IPS-18c (cell line): ENCODE data around the gene HNRNPUL1.
"Not testable (repeated sequence)": the region's sequence is repeated elsewhere in the genome, so short reads cannot be mapped to it uniquely, and the experiment has no call there.

Experiments used
- H3K4me3 ChIP-seq: 2 replicates; pipeline ENCODE4 v1.7.0; 2013; ENCODE audit warnings: low read depth, mild to moderate bottlenecking, low read length, moderate library complexity; ENCODE audit not compliant: insufficient read depth
- H3K9me3 ChIP-seq: one replicate; pipeline ENCODE4 v1.6.1; 2013; ENCODE audit warnings: mild to moderate bottlenecking, low read length, moderate library complexity; ENCODE audit not compliant: control insufficient read depth, insufficient read depth

HNRNPUL1 gene

GRCh38 chr19:41263042-41263849 is 926 bp upstream of the HNRNPUL1 start:
- H3K9me3 ChIP-seq = peaks cover 2% of the 10 kb centered on the region

GRCh38 chr19:41264581-41265394 is 616 bp downstream of the HNRNPUL1 start:
- peaks cover 2% of the 10 kb centered on the region for H3K9me3 ChIP-seq

More at GRCh38 chr19:41263042-41263849, 926 bp upstream of the HNRNPUL1 start:
- H3K4me3 ChIP-seq = peak overlapping the region; percentile 87

GRCh38 chr19:41265395-41266153 is 1.4 kb downstream of the HNRNPUL1 start:
- H3K4me3 ChIP-seq = peak overlapping the region; percentile 94

More at GRCh38 chr19:41264581-41265394, 616 bp downstream of the HNRNPUL1 start:
- H3K4me3 ChIP-seq = peak overlapping the region; percentile 94

GRCh38 chr19:41269055-41269454 is 4.9 kb downstream of the HNRNPUL1 start:
- Histone ChIP-seq H3K9me3 (peaks cover 2% of the 10 kb centered on the region), H3K4me3 (no peak overlapping the region)

More at GRCh38 chr19:41265395-41266153, 1.4 kb downstream of the HNRNPUL1 start:
- peaks cover 2% of the 10 kb centered on the region for H3K9me3 ChIP-seq

GRCh38 chr19:41269571-41269970 is 5.4 kb downstream of the HNRNPUL1 start:
- no peak overlapping the region for H3K4me3 ChIP-seq
- peaks cover 2% of the 10 kb centered on the region for H3K9me3 ChIP-seq

- Histone ChIP-seq H3K4me3 (no peak overlapping the region), H3K9me3 (no peaks in the 10 kb centered on the region)
These were observed 8.9 kb downstream of the HNRNPUL1 start for GRCh38 chr19:41273076-41273475.

GRCh38 chr19:41274802-41275201 is 10.6 kb downstream of the HNRNPUL1 start:
- Histone ChIP-seq H3K4me3 (no peak overlapping the region), H3K9me3 (no peaks in the 10 kb centered on the region)

GRCh38 chr19:41276231-41276630 is 12.1 kb downstream of the HNRNPUL1 start:
- no peaks in the 10 kb centered on the region for H3K9me3 ChIP-seq
- H3K4me3 ChIP-seq = no peak overlapping the region

GRCh38 chr19:41278478-41278877 is 14.3 kb downstream of the HNRNPUL1 start:
- Histone ChIP-seq H3K4me3 (no peak overlapping the region), H3K9me3 (no peaks in the 10 kb centered on the region)

- Histone ChIP-seq H3K9me3 (no peaks in the 10 kb centered on the region), H3K4me3 (no peak overlapping the region)
These were observed 24.7 kb downstream of the HNRNPUL1 start for GRCh38 chr19:41288673-41289530.

GRCh38 chr19:41289814-41290213 is 25.6 kb downstream of the HNRNPUL1 start:
- not testable (repeated sequence) for H3K9me3 ChIP-seq, H3K4me3 ChIP-seq

GRCh38 chr19:41294393-41294792 is 30.2 kb downstream of the HNRNPUL1 start:
- Histone ChIP-seq H3K4me3 (no peak overlapping the region), H3K9me3 (no peaks in the 10 kb centered on the region)

GRCh38 chr19:41295499-41295898 is 31.3 kb downstream of the HNRNPUL1 start:
- Histone ChIP-seq H3K4me3 (no peak overlapping the region), H3K9me3 (no peaks in the 10 kb centered on the region)

GRCh38 chr19:41296433-41296871 is 32.3 kb downstream of the HNRNPUL1 start:
- Histone ChIP-seq H3K9me3 (no peaks in the 10 kb centered on the region), H3K4me3 (no peak overlapping the region)

- Histone ChIP-seq H3K9me3 (no peaks in the 10 kb centered on the region), H3K4me3 (no peak overlapping the region)
These were observed 33.6 kb downstream of the HNRNPUL1 start for GRCh38 chr19:41297628-41298347.
